GM21447 (cell line): ENCODE data around the gene MIAT.

Experiments
- ATAC-seq: cut with Tn5 transposase; IDR thresholded peaks from one replicate; pipeline ENCODE4 v1.9.1; 2021; ENCODE audit not compliant: unreplicated experiment

Gene MIAT

DNA sequence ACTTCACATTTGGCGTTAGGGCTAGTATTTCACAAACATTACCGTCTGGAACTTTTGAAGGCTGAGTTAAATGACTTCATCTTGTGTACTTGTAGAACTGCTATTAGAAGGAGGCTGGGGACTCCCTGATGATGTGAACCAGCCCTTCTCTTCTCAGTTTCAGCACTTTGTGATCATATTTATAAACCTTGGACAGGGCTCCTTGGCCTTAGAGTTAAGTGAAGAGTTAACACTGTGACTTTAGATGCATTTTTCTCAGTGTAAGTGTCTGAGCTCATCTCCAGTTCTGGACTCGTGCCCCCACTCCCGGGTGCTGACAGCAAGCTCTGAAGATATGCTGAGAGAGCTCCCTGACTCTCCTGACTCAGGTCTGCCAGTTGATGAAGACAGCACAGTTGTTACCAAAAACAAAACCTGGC, 8.4 kb downstream of the MIAT start:
- no peak for ATAC-seq

GRCh38 chr22:26667140-26667539, 9.8 kb downstream of the MIAT start:
- ATAC-seq, result no peak

DNA sequence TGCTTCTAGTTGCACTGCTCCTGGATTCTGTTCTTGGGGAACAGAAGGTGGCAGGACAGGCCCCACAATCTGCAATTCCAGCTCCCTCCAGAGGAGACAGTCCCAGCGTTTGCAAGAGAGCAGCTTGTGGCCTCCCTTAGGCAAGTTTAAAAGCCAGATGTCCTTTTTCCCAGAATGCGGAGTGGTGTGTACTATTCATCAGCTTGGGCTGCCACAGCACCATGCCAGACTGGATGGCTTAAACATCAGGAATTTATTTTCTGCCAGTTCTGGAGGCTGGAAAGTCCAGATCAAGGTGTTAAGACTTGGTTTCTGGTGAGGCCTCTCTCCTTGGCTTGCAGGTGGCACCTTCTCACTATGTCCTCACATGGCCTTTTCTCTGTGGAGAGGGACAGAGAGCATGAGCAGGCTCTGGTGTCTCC, 11.7 kb downstream of the MIAT start:
- no peak for ATAC-seq

GRCh38 chr22:26670459-26670858, 13.1 kb downstream of the MIAT start:
- ATAC-seq, result no peak

- no peak for ATAC-seq
These were observed 14.1 kb downstream of the MIAT start for GRCh38 chr22:26671317-26672059.

DNA sequence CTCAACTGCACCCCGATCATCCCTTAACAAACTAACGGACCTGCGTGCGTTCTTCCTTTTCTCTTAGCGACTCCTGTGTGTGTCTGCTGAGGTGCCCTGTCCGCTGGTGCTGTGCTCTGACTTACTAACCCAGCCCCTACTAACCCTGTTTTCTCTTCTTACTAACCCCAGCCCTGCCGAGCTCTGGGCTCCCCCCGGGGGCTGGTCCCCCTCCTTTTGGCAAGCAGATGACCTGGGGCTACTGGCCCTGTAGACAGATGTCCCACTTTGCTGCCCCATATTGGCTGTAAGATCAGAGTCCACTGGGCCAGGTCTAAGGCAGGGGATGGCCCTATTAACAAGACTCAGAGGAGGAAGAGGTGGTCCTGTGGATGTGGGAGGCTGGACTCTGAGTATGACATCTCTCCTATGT, 14.7 kb downstream of the MIAT start:
- peak; percentile 8 for ATAC-seq

GRCh38 chr22:26672590-26673468, 15.4 kb downstream of the MIAT start:
- ATAC-seq, result peak; percentile 45

DNA sequence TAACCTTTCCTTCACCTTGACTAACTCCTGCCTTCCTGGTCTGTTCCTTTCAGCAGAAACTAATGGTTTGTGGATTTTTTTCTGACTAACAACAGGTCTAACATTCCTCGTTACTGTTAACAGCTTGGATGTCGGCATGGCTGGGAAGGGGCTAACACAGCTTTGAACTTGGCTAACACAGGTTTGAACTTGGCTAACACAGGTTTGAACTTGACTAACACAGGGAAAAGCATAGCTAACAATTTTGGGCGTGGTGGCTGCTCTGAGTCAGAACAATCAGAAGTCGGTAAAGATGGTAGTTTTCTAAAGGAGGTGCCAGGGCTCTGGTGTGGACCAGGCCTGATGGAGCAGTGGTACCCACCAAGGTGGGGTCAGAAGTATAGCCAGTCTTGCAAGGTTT, 16.1 kb downstream of the MIAT start:
- no peak for ATAC-seq

DNA sequence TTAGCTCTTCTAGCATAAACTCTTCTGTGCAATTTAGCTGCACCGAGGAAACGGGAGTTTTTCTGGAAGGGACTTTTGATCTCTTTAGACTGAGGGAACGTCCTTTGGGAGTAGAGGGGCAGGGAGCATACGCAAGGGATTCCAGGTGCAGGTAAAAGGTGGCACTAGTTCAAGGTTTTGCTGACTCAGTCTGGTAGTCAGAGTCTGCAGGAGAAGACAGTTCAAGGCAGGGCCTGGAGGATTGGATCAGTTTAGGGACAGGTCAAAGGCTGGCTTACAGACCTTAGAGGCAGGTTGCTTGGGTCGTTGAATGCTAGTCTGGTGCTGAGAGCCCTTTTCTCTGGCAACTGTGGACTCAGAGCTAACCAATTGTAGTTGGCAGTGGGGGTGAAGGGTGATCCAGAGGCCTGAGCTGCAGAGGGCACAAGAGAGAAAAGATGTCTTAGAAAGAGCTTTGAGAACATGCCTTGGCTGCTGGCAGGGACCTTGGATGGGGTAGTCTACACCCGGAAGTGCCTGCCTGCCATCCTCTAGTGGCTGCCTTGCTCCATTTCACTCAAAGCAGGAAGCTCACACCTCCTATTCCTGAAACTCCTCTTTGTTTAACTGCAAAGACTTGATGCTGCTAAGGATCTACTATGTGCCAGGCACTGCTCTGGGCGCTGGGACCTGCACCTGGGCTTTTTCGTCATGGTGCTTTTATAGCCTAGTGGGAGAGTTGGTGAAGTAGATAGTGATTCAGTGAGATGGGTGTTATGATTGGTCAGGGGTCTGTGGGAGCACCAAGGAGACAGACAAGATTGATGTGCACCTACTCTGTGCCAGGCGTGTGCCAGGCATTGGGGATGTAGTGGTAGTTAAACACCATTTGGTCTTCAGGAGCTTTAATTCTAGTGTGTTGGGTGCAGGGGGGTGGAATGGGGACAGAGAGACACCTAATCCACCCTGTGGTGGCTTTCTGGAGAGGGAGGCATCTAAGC, 17.1 kb downstream of the MIAT start:
- ATAC-seq, result no peak

GRCh38 chr22:26675687-26676268, 18.4 kb downstream of the MIAT start:
- ATAC-seq, result no peak

- no peak for ATAC-seq
These were observed 19.8 kb downstream of the MIAT start for GRCh38 chr22:26677217-26677616.

DNA sequence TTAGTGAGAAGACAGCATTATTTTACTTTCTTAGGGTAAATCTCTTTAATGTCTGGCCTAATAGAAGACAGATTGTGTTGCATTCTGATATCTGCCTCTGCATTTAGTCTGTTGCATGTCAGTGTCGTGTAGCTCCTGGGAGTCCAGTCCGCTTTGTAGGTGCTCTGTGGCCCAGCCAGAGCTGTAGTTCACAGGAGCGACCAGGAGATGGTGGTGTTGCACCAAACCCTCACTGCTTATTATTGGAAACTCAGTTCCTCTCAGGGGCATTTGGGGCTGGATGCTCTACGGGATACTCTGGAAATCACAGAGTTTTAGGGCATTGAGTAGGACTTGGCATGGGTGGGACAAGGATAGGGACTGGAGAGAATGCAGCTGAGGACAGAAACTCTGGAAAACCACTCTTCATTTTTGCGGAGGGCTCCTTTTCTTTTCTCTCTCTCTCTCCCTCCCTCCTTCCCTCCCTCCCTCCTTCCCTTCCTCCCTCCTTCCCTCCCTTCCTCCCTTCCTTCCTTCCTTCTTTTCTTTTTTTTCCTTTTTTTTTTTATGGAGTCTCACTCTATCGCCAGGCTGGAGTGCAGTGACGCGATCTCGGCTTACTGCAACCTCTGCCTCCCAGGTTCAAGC, 21.7 kb downstream of the MIAT start:
- no peak for ATAC-seq

- no peak for ATAC-seq
These were observed 23.1 kb downstream of the MIAT start for GRCh38 chr22:26680485-26680884.

- ATAC-seq, result no peak
These were observed 24.0 kb downstream of the MIAT start for GRCh38 chr22:26681395-26681821.

DNA sequence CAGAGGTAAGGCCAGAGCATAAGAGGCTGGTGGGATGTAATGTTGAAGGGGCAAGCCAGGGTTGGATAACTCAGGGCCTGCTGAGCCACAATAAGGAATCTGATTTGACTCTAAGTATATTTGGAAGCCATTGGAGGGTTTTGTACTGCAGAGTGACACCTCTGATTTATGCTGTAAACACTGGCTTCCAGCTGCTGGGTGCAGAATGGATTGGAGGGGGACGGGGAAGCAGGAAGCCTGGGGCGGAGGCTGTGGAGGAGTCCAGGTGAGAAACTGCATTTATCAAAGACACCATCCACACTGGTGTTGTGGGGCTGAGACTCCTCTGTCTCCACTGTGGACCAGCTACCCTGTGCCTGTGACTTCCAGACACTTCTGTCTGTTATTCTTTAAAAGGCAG, 26.8 kb downstream of the MIAT start:
- no peak for ATAC-seq

DNA sequence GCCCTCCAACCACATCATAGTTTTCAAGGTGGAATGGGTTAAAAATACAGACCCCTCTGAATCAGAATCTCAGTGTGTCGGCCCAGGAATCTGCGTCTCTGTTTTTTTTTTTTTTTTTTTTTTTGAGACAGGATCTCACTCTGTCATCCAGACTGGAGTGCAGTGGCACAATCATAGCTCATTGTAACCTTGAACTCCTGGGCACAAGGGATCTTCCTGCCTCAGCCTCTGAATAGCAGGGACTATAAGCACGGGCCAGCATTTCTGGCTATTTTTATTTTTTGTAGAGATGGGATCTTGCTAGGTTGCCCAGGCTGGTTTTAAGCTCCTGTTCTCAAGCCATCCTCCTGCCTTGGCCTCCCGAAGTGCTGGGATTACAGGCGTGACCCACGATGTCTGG, 28.2 kb downstream of the MIAT start:
- ATAC-seq, result no peak

DNA sequence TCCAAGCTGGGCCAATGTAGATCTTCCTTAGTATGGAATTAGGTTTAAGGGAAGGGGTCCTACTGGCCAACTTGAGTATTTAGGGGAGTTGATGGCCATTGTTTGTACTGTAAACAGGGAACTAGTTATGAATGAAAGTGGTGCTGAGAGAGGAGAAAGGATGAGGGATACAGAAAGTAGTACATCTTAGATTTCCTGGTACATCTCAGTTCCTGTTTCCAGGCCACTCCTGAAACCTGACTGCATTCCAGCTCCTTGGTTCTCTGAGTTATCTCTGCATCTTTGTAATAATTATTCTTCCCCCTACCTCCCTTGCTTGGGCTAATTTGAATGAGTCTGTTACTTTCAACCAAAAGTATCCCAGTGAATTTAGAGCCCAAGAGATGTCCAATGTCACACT, 30.1 kb downstream of the MIAT start:
- no peak for ATAC-seq

- ATAC-seq, result no peak
These were observed 32.3 kb downstream of the MIAT start for GRCh38 chr22:26689513-26690301.

GRCh38 chr22:26690654-26691376, 33.4 kb downstream of the MIAT start:
- no peak for ATAC-seq
